SH-SY5Y (cell line): ENCODE results near the gene TBC1D25.

Experiments used
- GATA2 ChIP-seq: IDR thresholded peaks from 2 replicates; pipeline ENCODE4 v1.6.1; 2011; ENCODE audit warnings: mild to moderate bottlenecking, low read depth, low read length
- GATA3 ChIP-seq: IDR thresholded peaks from 2 replicates; pipeline ENCODE4 v1.6.1; 2011; ENCODE audit warnings: low read depth, mild to moderate bottlenecking, low read length, moderate library complexity

Gene TBC1D25, protein sequence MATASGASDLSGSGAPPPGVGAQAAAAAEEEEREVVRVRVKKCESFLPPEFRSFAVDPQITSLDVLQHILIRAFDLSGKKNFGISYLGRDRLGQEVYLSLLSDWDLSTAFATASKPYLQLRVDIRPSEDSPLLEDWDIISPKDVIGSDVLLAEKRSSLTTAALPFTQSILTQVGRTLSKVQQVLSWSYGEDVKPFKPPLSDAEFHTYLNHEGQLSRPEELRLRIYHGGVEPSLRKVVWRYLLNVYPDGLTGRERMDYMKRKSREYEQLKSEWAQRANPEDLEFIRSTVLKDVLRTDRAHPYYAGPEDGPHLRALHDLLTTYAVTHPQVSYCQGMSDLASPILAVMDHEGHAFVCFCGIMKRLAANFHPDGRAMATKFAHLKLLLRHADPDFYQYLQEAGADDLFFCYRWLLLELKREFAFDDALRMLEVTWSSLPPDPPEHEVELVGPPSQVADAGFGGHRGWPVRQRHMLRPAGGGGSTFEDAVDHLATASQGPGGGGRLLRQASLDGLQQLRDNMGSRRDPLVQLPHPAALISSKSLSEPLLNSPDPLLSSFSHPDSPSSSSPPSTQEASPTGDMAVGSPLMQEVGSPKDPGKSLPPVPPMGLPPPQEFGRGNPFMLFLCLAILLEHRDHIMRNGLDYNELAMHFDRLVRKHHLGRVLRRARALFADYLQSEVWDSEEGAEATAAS

DNA sequence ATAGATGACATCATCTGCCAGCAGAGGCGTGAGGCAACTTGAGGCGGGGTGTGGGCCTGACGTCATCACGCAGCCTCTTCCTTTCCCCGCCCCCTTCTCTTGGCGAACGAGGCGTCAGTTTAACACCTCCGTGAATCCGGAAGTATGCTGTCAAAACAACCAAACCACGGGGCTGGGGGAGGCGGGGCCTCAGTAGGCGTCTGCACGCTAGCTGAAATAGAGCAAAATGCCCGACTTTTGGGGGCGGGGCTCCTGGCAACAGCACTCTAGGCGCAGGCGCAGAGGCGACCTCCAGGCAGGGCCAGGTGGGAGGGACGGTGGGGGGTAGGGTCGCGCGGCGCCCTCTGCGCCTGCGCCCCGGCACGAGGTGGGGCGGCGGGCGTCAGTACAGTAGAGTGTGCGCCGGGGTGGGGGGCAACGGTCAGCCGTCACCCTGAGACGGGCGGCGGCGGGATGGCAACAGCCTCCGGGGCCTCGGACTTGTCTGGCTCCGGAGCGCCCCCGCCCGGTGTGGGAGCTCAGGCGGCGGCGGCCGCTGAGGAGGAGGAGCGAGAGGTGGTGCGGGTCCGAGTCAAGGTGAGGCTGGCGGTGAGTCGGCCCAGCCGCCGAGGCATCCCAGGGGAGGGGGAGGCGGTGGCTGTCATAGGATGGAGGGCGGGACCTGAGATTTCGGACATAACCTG, at the start of gene TBC1D25:
TBC1D25 (plus strand) TSS at position 370 of the 683 bp plus-strand sequence; CDS start at position 454, 84 bp downstream.
- no peak for TF ChIP-seq GATA3
- no peak for TF ChIP-seq GATA2

DNA sequence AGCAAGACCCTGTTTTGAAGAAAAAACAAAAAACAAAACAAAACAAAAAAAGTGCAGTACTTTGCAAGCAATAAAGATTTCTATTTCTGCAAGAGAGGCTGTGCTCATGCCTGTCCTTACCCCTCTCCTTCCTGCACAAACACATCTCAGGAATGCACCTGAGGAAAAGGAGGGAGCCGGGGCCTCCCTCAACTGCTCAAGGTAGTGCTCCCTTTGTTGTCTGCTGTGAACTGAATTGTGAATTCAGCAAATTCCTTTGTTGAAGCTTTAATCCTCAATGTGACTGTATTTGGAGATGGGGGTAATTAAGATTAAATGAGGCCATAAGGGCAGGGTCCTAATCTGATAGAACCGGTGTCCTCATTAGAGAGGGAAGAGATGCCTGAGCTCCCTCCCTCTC, 49.6 kb upstream of the TBC1D25 start:
- no peak for TF ChIP-seq GATA3
- no peak for TF ChIP-seq GATA2

DNA sequence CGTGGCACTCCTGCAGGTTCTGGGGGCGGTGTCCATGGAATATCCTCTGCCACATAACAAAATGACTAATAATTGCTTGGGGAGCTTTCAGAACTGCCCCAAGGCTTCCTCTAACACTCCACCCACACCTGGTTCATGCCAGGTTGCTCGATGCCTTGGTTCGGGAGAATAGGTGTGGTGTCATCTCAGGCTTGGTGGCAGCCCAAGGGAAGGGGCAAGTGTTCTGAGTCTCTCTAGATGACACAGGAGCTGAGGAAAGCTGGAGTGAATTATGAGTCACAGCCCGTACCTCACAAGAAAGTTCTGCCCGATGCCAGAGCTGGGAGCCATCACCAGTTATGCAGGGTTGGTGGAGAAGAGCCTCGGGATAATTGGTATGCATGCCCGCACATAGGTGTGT, 48.9 kb upstream of the TBC1D25 start:
- TF ChIP-seq GATA2 (no peak), GATA3 (no peak)

DNA sequence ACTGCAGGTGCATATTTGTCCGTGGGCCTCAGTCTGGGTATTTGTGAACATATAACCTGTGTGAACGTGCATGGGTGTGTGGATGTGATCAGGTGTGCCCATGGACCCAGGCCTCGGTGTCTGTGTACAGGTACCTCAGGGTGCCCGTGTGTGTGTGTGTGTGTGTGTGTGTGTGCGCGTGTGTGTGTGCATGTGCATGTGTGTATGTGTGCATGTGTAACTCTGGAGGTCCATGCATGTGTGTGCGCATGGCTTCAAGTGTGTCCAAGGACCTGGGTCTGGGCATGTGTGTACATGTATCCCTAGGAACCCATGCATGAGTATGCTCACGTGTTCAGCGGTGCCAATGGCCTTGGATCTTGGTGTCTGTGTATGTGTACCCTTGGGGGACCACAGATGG, 47.7 kb upstream of the TBC1D25 start:
- TF ChIP-seq GATA2, result no peak
- TF ChIP-seq GATA3, result no peak

DNA sequence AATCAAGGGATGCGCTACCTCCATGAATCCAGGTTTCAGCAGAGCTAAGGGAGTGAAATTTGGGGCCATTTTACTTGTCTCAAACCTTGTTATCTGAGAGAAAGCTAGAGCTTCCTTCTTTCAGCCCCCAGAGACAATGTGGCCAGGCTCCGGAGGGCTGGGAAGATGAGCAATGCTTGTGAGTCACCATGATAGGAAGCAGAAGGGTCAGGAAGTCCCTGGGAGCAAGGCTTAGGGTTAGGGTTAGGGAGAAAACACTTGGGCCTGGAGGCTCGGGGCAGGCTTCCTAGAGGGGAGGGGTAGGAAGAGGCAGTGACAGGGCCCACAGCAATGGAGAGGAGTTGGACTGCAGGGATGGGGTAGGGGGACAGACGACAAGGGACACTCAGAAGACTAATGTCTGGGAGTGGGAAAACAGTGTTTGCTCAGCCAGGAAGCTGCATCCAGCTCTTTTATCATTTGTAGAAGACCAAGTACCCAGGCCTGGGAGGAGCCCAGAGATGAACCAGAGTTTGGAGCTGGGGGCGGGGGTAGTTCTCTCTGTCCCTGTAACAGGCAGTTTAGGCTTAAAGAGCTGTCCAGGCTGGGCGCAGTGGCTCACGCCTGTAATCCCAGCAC, 47.1 kb upstream of the TBC1D25 start:
- no peak for TF ChIP-seq GATA2
- no peak for TF ChIP-seq GATA3

DNA sequence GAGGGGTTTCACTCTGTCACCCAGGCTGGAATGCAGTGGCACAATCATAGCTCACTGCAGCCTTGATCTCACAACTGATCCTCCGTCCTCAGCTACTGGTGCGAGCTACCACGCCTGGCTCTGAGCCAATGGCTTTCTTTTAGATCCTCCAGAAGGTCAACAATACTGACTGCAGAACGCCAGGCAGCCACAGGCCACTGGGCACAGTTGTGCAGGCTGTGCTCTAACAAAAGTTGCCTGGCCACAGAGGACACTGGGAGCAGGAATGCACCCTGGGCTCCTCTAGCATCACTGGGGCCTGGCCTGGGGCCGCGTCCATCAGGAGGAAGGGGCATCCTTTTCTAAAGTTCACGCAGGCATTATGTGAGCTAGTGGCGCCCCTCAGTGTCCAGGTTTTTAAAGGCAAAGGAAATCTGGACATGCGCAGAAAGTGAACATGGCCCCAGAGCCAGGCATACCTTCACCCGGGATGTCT, 45.6 kb upstream of the TBC1D25 start:
- TF ChIP-seq GATA2 (no peak), GATA3 (no peak)

DNA sequence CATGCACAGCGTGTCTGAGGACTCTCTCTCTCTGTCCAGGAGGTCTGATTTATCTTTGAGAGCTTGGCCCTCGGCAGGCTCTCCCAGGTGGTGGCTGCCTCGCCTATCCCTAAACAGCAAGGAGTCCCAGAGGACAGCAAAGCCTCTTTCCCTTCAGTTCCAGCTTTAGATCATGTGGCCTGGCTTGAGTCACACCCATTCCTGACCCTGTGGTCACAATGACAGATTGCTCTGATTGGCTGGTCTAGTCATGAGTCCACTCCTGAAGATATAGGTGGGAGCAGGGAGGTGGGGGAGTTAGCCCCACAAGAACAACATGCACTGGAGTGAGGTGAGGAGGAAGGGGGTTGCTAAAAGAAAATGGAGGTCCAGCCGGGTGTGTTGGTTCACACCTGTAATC, 42.9 kb upstream of the TBC1D25 start:
- no peak for TF ChIP-seq GATA3
- no peak for TF ChIP-seq GATA2

DNA sequence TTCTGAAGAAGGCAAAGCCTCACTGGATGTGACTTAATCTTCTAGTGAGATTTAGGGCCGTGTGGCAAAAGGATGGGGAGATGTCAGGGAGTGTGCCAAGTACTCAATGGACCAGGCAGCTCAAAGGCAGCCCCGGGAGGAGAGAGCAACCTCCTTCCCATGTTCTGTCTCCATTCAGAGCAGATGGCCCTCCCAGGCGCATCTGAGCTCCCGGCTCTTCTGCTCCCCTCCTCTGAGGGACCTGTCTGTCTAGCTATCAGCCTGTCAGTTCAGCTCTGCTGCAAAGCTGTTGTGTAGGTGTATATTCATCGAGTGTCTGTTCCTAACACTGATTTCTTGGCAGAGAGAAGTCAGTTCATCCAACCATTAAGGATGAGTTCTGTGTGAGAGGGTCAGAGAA, 41.6 kb upstream of the TBC1D25 start:
- no peak for TF ChIP-seq GATA2
- no peak for TF ChIP-seq GATA3

DNA sequence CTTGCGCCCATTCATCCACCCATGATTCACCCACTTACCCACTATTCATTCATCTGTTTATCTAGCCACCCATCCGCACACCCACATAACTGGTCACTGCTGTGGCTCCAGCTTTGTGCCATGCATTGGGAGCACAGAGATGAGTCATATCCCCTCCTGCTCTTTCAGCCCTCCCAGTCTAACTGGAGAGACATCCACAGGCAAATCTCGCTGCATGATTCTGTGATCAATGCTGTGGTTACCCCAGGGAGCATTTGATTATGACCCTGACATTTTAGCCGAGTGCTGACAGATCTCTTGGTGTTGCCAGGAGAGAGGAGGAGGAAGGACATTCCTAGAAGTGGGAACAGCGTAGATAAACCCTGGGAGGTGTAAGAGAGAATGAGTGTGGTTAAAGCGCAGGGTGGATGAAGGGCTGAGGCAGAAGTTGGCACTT, 41.1 kb upstream of the TBC1D25 start:
- no peak for TF ChIP-seq GATA2
- TF ChIP-seq GATA3, result no peak

DNA sequence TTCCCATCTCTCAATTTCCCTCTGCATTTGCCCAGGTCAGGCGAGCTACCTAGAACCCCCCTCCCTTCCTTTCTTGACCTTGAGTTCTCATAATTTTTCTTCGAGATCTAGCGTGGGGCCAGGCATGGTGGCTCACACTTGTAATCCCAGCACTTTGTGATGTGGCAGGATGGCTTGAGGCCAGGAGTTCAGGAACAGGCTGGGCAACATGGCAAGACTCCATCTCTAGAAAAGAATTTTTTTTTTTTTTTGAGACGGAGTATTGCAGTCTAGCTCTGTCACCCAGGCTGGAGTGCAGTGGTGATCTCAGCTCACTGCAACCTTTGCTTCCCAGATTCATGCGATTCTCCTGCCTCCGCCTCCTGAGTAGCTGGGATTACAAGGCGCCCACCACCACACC, 35.3 kb upstream of the TBC1D25 start:
- TF ChIP-seq GATA3 (no peak), GATA2 (no peak)

DNA sequence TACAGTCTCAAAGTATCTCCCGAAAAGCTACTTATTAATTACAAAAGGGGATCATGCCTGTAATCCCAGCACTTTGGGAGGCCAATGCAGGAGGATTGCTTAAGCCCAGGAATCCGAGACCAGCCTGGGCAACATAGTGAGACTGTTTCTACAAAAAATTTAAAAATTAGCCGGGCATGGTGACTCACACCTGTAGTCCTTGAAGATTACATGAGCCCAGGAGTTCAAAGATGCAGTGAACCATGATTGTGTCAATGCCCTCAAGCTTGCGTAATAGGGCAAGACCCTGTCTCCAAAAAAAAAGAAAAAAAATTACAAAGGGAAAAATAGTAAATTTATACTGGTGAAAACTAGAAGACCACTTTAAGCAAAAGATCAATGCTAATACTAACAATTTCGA, 34.0 kb upstream of the TBC1D25 start:
- no peak for TF ChIP-seq GATA2
- no peak for TF ChIP-seq GATA3

DNA sequence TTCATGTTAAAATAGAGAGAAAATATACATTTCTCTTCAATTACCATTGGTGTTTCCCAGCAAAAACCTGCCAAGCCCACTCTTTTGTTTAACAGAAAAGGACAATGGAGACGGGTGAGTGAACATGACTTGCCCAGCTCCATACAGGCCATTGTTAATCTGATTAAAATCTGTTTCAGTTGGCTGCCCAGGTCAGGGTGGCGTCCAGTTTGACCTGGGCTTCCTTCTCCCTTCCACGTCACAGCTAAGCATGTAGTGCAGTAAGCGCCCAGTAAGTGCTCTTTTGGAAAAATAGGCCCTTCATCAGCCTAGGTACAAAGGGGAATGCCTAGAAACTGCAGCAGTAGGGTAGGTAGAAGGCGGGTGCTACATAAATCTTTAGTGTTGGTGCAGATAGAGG, 32.3 kb upstream of the TBC1D25 start:
- no peak for TF ChIP-seq GATA2
- TF ChIP-seq GATA3, result no peak

DNA sequence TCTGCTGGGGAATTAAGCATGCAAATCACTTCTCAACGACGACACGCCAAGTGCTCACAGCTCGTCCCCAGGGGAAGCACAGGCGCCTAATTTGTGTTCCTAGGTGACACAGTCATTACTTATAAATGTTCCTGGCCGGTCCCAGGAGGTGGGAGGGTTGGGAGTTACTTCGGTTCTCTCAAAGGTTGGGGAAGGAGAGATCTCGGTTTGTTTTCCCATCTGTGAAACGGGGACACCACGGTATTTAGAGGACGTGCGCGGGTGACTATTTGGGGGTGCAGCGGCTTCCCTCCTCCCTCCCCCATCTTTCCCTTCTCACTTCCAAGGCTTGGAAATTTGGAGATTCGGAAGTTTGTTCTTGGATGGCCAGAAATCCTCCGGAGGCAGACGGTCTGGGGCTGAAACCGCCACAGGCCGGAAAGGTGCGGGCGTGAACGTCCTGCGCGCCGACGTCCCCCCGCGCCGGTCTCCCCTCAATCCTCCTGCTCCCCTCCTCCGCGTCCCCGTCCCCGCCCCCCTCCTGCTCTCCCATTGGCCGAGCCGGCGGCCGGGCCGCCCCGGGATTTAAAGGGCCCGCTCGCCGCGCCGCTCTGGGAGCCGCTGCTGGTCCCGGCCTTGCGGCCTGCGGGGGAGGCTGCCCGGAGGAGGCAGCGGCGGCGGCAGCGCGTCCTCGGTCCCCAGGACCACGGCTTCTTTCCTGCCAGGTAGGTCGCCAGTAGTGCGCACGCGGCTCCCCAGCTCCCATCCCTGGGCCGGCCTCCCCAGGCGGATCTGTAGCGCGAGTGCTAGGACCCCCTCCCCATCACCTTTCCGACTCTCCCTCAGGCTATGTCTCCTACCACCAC, 30.9 kb upstream of the TBC1D25 start, which contains the start of gene PORCN:
PORCN (plus strand) TSS at position 593 of the 845 bp plus-strand sequence. CDS start 829 bp downstream, outside the sequence.
- TF ChIP-seq GATA3, result no peak
- TF ChIP-seq GATA2, result no peak
